ENCODE results near the gene CBFA2T2.

The CBFA2T2 gene

DNA sequence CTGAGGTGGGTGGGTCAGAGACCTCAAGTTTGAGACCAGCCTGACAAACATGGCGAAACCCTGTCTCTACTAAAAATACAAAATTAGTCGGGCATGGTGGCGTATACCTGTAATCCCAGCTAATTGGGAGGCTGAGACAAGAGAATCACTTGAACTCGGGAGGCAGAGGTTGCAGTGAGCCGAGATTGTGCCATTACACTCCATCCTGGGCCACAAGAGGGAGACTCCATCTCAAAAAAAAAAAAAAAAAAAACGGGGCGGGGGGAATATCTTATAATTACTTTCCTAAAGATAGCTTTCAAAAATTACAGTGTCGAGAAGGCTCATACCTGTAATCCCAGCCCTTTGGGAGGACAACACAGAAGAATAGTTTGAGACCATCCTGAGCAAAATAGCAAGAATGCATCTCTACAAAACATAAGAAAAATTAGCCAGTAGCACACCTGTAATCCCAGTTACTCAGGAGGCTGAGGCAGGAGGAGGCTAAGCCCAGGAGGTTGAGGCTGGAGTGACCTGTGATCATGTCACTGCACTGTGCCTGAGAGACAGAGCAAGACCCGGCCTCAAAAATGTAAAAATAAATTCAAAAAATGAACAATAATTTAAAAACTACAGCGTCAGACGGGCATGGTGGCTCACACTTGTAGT is 25.8 kb downstream of the CBFA2T2 start:
- peaks cover 16% of the 10 kb centered on the region for H3K36me3 Mint-ChIP-seq (ENCODE audit: low read depth)
- H3K9me3 Mint-ChIP-seq: peaks cover 12% of the 10 kb centered on the region
- TF ChIP-seq, protein P1, sequence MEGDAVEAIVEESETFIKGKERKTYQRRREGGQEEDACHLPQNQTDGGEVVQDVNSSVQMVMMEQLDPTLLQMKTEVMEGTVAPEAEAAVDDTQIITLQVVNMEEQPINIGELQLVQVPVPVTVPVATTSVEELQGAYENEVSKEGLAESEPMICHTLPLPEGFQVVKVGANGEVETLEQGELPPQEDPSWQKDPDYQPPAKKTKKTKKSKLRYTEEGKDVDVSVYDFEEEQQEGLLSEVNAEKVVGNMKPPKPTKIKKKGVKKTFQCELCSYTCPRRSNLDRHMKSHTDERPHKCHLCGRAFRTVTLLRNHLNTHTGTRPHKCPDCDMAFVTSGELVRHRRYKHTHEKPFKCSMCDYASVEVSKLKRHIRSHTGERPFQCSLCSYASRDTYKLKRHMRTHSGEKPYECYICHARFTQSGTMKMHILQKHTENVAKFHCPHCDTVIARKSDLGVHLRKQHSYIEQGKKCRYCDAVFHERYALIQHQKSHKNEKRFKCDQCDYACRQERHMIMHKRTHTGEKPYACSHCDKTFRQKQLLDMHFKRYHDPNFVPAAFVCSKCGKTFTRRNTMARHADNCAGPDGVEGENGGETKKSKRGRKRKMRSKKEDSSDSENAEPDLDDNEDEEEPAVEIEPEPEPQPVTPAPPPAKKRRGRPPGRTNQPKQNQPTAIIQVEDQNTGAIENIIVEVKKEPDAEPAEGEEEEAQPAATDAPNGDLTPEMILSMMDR (IDR thresholded peaks at IDR 0.05): no peak
- DNase-seq: no peak
- no peak overlapping the region for H3K4me3 Mint-ChIP-seq
- no peak overlapping the region for H3K27ac Mint-ChIP-seq
- H3K4me1 Mint-ChIP-seq: peaks cover 16% of the 10 kb centered on the region
- H3K27me3 Mint-ChIP-seq (ENCODE audit: low read depth, poor library complexity): no peaks in the 10 kb centered on the region

DNA sequence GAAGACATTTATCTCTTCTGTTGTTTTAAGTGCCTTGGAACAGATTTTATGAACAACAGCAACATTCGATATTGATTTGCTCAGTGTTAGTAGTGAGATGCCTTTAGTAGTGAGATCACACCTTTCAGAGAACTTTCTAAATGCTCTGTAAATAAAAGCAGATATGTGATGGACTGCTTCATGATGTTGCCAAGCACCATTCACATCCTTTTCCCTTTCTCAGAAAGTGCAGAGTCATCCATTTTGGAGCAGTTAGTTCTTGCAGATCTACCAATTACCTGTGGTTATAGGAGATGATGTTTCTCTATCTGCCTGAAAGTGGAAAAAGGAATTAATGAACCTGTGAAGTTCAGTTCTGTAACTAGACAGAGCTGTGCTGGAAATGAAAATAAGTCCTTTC is 27.0 kb downstream of the CBFA2T2 start:
- Mint-ChIP-seq H3K4me3 (no peak overlapping the region), H3K9me3 (peaks cover 7% of the 10 kb centered on the region), H3K36me3 (ENCODE audit: low read depth) (peaks cover 9% of the 10 kb centered on the region), H3K27me3 (ENCODE audit: low read depth, poor library complexity) (no peaks in the 10 kb centered on the region), H3K4me1 (peaks cover 28% of the 10 kb centered on the region), H3K27ac (peak overlapping the region; percentile 33)
- no peak for DNase-seq
- TF ChIP-seq, protein P1 (IDR thresholded peaks at IDR 0.05): no peak

DNA sequence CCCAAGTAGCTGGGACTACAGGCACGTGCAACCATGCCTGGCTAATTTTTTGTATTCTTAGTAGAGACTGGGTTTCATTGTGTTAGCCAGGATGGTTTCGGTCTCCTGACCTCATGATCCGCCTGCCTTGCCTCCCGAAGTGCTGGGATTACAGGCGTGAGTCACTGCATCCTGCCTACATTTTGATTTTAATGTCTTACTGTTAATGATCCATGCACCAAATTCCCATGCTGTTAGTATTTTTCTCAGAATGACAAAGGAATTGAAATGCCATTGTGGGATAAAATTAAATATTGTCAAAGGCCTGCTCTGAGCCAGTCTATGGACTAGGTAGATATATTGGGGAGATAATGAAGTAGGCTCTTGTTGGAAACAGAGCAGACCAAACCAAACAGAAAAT is 28.2 kb downstream of the CBFA2T2 start:
- TF ChIP-seq, protein P1 (IDR thresholded peaks at IDR 0.05): no peak
- no peak overlapping the region for H3K4me3 Mint-ChIP-seq
- H3K27ac Mint-ChIP-seq: peak overlapping the region; percentile 22
- peaks cover 3% of the 10 kb centered on the region for H3K9me3 Mint-ChIP-seq
- H3K4me1 Mint-ChIP-seq: peaks cover 27% of the 10 kb centered on the region
- peaks cover 4% of the 10 kb centered on the region for H3K36me3 Mint-ChIP-seq (ENCODE audit: low read depth)
- no peak for DNase-seq
- H3K27me3 Mint-ChIP-seq (ENCODE audit: low read depth, poor library complexity): no peaks in the 10 kb centered on the region

DNA sequence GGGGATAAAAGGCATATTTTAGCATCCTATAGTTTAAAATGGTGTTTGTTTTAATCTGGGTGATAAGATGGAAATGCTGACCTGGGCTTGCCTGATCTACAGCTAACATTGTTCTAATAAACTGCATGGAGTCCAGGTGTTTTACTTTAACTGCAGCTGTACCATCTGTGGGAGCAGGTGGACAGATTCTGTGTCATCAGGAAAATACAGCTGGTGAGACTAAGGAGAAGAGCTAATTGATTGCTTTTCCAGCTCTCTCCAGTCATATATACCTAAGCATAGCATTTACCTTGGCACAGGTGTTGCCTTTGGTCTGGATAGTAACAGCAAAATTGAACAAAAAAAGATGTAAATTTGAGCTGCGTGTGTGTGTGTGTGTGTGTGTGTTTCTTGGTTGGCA is 31.6 kb downstream of the CBFA2T2 start:
- TF ChIP-seq, protein P1 (IDR thresholded peaks at IDR 0.05): no peak
- no peak for DNase-seq
- H3K4me1 Mint-ChIP-seq: peaks cover 46% of the 10 kb centered on the region
- H3K4me3 Mint-ChIP-seq: no peak overlapping the region
- peak overlapping the region; percentile 88 for H3K27ac Mint-ChIP-seq
- H3K36me3 Mint-ChIP-seq (ENCODE audit: low read depth): peaks cover 21% of the 10 kb centered on the region
- H3K27me3 Mint-ChIP-seq (ENCODE audit: low read depth, poor library complexity): no peaks in the 10 kb centered on the region
- no peaks in the 10 kb centered on the region for H3K9me3 Mint-ChIP-seq

DNA sequence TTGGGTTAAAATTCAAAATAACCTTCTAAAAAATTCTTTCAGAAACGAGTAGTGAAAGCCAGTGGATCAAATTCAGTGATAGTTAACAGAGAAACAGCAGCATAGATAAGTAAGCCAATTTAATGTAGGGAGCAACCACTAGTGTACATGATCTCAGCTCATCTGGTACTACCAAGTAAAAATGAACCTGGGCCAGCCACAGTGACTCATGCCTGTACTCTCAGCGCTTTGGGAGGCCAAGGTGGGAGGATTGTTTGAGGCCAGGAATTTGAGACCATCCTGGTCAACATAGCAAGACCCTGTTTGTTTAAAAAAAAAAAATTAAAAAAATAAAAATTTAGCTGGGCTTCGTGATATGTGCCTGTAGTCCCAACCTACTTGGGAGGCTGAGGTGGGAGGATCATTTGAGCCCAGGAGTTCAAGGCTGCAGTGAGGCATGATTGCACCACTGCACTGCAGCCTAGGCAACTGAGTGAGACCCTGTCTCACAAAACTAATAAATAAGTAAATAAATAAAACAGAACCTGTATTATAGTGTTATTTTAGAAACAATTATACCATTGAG is 32.4 kb downstream of the CBFA2T2 start:
- TF ChIP-seq, protein P1 (IDR thresholded peaks at IDR 0.05): no peak
- no peak overlapping the region for H3K27ac Mint-ChIP-seq
- H3K4me1 Mint-ChIP-seq: peaks cover 41% of the 10 kb centered on the region
- H3K4me3 Mint-ChIP-seq: no peak overlapping the region
- no peaks in the 10 kb centered on the region for H3K9me3 Mint-ChIP-seq
- H3K36me3 Mint-ChIP-seq (ENCODE audit: low read depth): peaks cover 21% of the 10 kb centered on the region
- H3K27me3 Mint-ChIP-seq (ENCODE audit: low read depth, poor library complexity): no peaks in the 10 kb centered on the region
- no peak for DNase-seq

DNA sequence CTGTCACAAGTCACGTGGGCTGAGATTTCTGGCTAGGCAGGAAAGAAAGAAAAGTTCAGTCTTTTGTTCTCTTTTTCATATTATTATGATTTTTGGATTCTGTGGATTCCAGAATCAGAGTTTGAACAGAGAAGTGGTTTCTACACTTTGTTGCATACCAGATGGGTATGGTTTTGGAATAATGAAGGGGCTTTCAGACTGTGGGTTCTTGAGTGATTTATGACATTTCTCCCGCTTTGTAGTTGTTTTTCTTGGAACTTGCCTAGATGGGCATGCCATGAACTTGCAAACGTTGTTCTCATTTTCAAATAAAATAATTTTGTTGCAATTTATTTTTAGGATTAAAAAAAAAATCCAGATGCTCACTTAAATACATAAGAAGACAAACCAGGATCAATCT is 34.4 kb downstream of the CBFA2T2 start:
- TF ChIP-seq, protein P1 (IDR thresholded peaks at IDR 0.05): no peak
- no peak overlapping the region for H3K27ac Mint-ChIP-seq
- no peaks in the 10 kb centered on the region for H3K27me3 Mint-ChIP-seq (ENCODE audit: low read depth, poor library complexity)
- no peak for DNase-seq
- H3K4me1 Mint-ChIP-seq: peaks cover 48% of the 10 kb centered on the region
- peaks cover 2% of the 10 kb centered on the region for H3K9me3 Mint-ChIP-seq
- H3K36me3 Mint-ChIP-seq (ENCODE audit: low read depth): peaks cover 31% of the 10 kb centered on the region
- H3K4me3 Mint-ChIP-seq: no peak overlapping the region
